Effector CD4-positive, alpha-beta T cell (primary cell): Measurements from ENCODE around the gene SENP1.

ENCODE experiments used
- DNase-seq: peaks from one replicate; pipeline ENCODE4 v3.0.0-alpha.2; 2020

Gene SENP1

GRCh38 chr12:48032597-48032996 lies 73.3 kb downstream of the SENP1 start:
- no peak for DNase-seq

- DNase-seq: no peak
These were observed 74.5 kb downstream of the SENP1 start for GRCh38 chr12:48031135-48031960.

DNA sequence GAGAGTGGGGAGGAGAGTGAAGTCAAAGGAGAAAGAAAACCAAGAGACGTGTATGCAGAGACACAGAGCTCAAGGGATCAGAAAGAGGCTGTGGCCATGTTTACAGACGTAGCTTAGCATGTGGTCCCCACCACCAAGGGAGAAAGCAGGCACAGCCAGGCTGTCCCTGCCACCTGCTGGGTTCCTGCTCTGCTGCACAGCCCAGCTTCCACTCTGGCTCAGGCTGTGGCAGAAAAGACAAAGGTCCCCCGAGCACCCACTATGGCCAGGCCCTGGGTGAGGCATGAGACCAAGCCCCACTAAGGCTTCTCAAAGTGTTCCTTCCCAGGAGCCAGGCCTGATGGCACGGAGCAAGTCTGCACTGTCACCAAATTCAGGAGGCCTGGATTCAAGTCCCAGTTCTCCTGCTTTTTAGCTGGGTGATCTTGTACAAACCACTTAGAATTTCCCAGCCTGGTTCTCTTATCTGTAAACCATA lies 75.7 kb downstream of the SENP1 start:
- no peak for DNase-seq

DNA sequence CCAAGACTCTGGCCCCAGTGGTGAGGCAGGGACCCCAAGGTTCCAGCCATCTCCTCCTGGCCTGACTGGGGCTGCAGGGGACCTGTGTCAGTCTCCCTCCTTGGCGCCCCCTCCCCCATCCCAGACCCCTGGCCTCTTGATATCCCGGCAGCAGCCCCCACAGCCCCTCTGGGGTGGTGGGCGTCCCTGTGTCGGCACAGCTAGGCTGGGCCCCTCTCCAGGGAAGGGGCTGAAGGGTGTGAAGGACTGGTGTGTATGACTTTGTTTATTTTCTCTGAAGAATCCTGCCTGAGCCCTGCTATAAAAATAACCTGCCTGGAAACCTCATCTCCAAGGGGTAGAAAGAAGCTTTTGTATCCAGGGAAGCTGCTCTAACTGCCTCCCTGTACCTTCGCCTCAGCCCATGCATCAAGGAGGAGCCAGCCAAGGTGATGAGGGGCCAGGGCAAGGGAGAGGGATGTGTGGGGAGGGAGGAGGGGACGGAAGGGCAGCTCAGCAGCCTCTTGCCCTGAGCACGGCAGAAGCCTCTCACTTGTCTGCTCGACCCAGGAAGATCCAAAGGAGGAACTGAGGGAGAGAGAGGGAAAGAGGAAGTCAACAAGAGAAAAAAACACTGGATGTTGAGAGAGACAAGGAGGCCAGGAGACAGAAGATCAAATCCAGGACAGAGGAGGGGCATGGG lies 76.2 kb downstream of the SENP1 start:
- DNase-seq: no peak

- DNase-seq: no peak
These were observed 77.1 kb downstream of the SENP1 start for GRCh38 chr12:48028541-48029431.

DNA sequence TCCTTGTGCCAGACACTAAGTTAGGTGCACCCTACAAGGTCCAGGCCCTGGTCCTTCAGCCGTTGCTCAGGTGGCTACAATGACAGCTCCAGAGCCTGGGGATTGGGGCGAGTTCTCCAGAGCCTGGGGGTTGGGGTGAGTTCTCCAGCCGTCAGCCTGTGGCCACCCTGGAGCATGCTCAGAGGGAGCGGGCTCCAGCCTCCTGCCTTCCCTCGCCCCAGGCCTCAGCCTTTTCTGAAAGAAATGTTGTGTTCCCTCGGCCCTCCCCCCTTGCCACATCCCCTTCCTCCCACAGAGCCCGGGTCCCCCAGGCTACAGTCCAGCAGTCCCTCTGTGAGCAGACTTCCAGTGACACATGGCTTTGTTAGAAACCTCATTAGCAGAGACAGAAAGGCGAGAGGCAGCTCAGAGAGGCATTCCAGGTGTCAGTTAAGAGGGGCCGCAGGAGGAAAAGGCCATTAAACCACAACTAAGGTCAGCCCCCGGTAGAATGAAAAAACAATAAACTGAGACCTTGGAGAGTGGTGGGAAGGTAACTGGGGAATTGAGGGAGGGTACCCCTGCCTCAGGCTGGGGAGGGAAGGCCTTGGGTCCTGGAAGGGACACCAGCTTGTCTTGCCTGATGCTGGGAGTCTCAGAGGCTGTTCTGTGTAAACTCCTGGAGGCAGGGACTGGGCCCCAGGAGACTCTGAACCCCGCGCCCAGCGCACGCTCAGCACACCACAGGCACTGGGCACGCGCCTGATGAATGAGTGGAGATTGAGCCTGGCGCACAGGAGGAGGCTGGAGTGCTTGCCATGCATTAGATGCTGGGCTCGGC lies 78.5 kb downstream of the SENP1 start:
- no peak for DNase-seq

- DNase-seq: no peak
These were observed 79.6 kb downstream of the SENP1 start for GRCh38 chr12:48026060-48026827.

DNA sequence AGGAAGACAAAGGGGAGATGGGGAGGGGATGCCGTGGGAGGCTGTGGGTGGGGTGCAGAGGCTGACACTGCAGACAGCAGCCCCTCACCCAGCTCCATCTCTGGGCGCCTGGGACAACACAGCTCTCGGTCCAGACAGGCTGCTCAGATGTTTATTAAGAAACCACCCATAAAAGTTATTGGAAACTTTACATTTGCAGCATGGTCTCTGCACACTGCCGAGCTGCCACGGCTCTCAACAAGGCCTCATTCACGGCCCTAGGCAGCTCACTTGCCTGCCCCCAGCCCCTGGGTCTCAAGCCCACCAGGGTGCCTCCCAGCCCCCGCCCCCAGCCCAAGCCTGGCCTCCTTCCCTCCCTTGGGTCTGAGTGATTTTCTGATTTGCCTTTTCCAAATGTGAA lies 80.6 kb downstream of the SENP1 start:
- DNase-seq: no peak

DNA sequence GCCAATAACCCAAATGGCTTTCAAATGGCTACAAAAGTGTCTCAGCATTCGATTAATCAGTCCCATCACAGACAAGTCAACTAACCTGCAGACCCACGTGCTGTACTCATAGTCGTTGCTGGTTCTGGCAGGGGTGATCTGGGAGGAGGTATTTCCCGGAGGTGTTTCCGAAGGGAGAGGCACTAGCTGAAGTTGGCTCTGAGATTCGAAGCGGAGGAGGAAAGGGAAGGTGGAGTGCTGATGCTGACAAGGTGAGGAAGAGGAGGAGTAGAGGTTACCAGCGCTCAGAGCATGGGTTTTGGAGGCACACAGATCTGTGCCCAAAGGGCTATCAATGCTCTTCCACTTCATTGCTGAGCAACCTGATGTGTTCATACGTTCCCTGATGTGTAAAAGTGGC lies 81.1 kb downstream of the SENP1 start:
- DNase-seq: no peak

- DNase-seq: no peak
These were observed 82.5 kb downstream of the SENP1 start for GRCh38 chr12:48023386-48023785.

- DNase-seq: no peak
These were observed 83.0 kb downstream of the SENP1 start for GRCh38 chr12:48022676-48023385.

DNA sequence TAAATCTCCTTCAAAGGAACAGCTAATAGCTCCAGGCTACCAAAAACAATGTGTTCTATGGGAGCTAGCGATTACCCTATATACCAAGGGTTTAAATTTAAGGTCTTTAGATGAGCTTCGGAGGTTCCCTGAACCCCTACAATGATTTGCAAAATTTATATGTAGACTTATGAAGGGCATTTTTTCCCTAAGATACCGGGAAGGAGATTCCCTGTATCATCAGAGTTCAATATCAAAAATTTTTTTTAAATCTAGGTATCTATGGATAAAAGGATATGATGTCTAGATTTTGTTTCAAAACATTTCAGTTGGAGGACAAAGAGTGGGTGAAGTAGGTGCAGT lies 83.7 kb downstream of the SENP1 start:
- DNase-seq: no peak

DNA sequence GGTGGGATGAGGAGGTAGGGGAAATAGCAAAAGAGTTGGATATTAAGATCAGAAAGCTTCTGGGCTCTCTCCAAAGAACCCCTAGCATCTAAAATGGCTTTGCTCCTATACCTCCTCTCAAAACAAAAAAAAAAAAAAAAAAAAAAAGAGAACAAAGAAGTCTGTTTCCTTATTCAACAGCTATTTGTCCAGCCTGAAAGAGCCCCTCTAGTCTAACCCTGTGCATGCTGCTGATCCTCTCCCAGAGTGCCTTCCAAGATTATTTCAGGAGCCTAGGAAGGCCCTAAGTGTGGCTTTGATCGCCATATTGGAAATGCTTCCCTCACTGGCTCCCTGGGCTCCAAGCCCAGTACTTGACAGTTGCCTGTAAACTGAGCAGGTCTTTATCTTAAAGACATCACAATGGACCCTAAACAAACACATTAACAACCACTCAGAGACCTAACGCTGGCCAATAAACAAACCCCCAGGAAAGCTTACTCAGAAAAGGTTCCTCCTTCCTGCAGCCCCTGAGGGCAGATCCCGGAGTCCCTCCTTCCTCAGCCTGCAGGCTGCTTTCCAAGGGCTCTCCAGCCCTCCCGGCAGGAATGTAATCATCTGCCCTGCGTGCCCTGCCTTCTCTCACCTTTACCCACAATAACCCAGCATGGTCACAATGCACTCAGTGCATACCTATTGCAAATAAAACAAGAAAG lies 84.2 kb downstream of the SENP1 start:
- no peak for DNase-seq

- no peak for DNase-seq
These were observed 86.1 kb downstream of the SENP1 start for GRCh38 chr12:48019639-48020265.

DNA sequence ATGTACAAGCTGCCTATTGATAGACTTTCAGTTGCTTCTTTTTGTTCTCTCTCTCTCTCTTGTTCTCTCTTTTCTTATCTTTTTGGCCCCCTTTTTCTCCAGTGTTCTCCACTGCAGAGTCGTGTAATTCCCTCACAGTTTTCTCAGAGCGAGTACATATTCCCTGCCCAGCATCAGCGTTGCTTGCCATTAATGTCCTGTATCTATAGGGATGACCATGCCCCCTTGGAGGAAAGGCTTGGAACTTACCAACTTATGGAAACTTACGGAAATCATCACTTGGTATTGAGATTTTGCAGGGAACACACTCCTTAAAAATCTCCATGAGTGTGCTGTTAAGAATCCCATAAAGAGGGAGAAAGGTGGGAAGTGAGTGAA lies 87.3 kb downstream of the SENP1 start:
- DNase-seq: no peak

DNA sequence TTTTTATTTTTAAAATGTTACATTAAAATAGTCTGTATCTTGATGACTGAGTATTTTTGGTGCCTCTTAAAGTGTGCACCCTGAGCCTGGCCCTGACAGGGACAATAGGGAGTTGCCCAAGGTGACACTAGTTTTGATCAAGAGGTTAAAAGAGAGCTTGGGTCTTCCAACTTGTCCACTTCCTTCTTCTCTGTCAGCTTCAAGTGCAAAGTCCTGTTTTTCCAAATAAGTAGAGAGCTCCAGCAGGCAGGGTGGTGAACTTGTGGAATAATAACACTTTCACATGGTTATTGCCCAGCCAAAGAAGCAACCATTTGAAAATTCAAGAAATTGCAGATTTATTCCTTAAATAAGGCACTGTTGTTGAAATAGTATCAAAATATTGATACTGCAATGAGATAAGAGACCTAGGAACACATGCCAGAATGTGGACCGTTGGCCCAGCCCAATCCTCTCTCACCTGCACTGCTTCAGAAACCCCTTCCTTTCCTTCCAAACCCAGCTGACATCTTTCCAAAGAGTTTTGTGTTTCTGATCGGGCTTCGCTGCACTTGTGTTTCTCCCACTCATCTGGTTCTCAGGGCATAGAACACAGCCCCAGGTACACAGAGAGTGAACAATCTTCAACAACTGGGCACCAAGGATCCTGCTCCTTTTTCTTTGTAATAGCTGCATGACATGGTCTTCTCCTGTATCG lies 87.8 kb downstream of the SENP1 start:
- no peak for DNase-seq

GRCh38 chr12:48017496-48017895 lies 88.4 kb downstream of the SENP1 start:
- DNase-seq: no peak

- no peak for DNase-seq
These were observed 89.4 kb downstream of the SENP1 start for GRCh38 chr12:48016373-48017020.

DNA sequence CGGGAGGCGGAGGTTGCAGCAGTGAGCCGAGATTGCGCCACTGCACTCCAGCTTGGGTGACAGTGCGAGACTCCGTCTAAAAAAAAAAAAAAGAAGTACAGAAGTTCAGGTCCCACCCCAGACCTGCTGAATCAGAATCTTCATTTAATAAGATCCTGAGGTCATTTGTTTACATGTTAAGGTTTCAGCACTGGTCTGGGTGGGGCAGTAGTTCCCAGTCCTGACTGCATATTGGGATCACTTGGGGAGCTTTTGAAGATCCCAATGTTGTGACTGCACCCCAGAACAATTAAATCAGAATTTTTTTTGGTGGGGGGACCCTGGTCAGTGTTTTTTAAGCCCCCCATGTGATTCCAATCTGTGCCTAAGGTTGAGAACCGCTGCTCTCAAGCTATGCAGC lies 89.9 kb downstream of the SENP1 start:
- DNase-seq: no peak
